Loucy (cell line): ENCODE data around the gene FGF22.

Experiments used
- H2AFZ ChIP-seq: fragments of 200-600 bp; sonication (generic); 2 replicates; pipeline ENCODE4 v1.6.0; 2016; ENCODE audit warnings: antibody characterized with exemption, mild to moderate bottlenecking, low read length, moderate library complexity
- H3F3A ChIP-seq: fragments of 200-600 bp; 2 replicates; pipeline ENCODE4 v1.6.0; 2016; ENCODE audit warnings: antibody characterized with exemption, low read depth, mild to moderate bottlenecking
- H3K27me3 ChIP-seq: fragments of 200-600 bp; sonication (generic); 2 replicates; pipeline ENCODE4 v1.6.1; 2014; ENCODE audit warnings: low read length, mild to moderate bottlenecking; ENCODE audit not compliant: insufficient read depth, poor library complexity, severe bottlenecking
- H3K36me3 ChIP-seq: fragments of 200-600 bp; sonication (generic); 2 replicates; pipeline ENCODE4 v1.6.1; 2016; ENCODE audit warnings: low read length; ENCODE audit not compliant: insufficient read depth
- H3K4me1 ChIP-seq: fragments of 200-600 bp; sonication (generic); 2 replicates; pipeline ENCODE4 v1.5.1; 2014; ENCODE audit warnings: low read length, mild to moderate bottlenecking; ENCODE audit not compliant: insufficient read depth, poor library complexity, severe bottlenecking
- H3K4me2 ChIP-seq: fragments of 200-600 bp; sonication (generic); 2 replicates; pipeline ENCODE4 v1.6.0; 2014; ENCODE audit warnings: antibody characterized with exemption, low read length, low read depth, mild to moderate bottlenecking; ENCODE audit not compliant: poor library complexity, severe bottlenecking
- H3K4me3 ChIP-seq: fragments of 200-600 bp; sonication (generic); 2 replicates; pipeline ENCODE4 v1.5.1; 2014; ENCODE audit warnings: low read length, mild to moderate bottlenecking, mixed read lengths; ENCODE audit not compliant: poor library complexity, severe bottlenecking
- H3K79me2 ChIP-seq: fragments of 200-600 bp; sonication (generic); 2 replicates; pipeline ENCODE4 v1.6.1; 2014; ENCODE audit warnings: low read length; ENCODE audit not compliant: insufficient read depth
- H3K9ac ChIP-seq: fragments of 200-600 bp; sonication (generic); 2 replicates; pipeline ENCODE4 v1.6.0; 2014; ENCODE audit warnings: mild to moderate bottlenecking, low read depth, low read length, moderate library complexity; ENCODE audit not compliant: poor library complexity, severe bottlenecking
- H3K9me2 ChIP-seq: fragments of 200-600 bp; sonication (generic); replicated peaks from 2 replicates; pipeline ENCODE4 v1.6.1; 2016; ENCODE audit warnings: low read depth, low read length, mixed read lengths
- H3K9me3 ChIP-seq: fragments of 200-600 bp; sonication (generic); 2 replicates; pipeline ENCODE4 v1.6.1; 2014; ENCODE audit warnings: mild to moderate bottlenecking, antibody characterized with exemption, low read length, low read depth; ENCODE audit not compliant: insufficient read depth
- H4K20me1 ChIP-seq: fragments of 200-600 bp; sonication (generic); 2 replicates; pipeline ENCODE4 v1.6.0; 2014; ENCODE audit warnings: antibody characterized with exemption, low read length, mild to moderate bottlenecking; ENCODE audit not compliant: insufficient read depth, poor library complexity, severe bottlenecking
- CTCF ChIP-seq: fragments of 200-600 bp; sonication (generic); conservative IDR thresholded peaks from 2 replicates; pipeline ENCODE4 v1.5.1; 2014; ENCODE audit warnings: mild to moderate bottlenecking, antibody characterized with exemption, low read length
- EZH2phosphoT487 ChIP-seq: fragments of 200-600 bp; IDR thresholded peaks from 2 replicates; pipeline ENCODE4 v1.6.1; 2018; ENCODE audit warnings: antibody characterized with exemption, mild to moderate bottlenecking, moderate library complexity, borderline replicate concordance

Gene FGF22

DNA sequence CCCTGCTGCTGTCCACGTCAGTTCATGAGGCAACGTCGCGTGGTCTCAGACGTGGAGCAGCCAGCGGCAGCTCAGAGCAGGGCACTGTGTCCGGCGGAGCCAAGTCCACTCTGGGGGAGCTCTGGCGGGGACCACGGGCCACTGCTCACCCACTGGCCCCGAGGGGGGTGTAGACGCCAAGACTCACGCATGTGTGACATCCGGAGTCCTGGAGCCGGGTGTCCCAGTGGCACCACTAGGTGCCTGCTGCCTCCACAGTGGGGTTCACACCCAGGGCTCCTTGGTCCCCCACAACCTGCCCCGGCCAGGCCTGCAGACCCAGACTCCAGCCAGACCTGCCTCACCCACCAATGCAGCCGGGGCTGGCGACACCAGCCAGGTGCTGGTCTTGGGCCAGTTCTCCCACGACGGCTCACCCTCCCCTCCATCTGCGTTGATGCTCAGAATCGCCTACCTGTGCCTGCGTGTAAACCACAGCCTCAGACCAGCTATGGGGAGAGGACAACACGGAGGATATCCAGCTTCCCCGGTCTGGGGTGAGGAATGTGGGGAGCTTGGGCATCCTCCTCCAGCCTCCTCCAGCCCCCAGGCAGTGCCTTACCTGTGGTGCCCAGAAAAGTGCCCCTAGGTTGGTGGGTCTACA lies 43.1 kb downstream of the FGF22 start:
- TF ChIP-seq EZH2phosphoT487 (no peak), CTCF (no peak)

GRCh38 chr19:685454-685931 lies 45.8 kb downstream of the FGF22 start:
- H3K4me3 ChIP-seq = no peak overlapping the region
- no peaks in the 10 kb centered on the region for H3K9me2 ChIP-seq
- H3F3A ChIP-seq = no peaks in the 10 kb centered on the region
- peaks cover 6% of the 10 kb centered on the region for H3K4me1 ChIP-seq
- no peaks in the 10 kb centered on the region for H3K27me3 ChIP-seq
- H3K36me3 ChIP-seq = no peaks in the 10 kb centered on the region
- no peak overlapping the region for H3K9ac ChIP-seq
- no peak for TF ChIP-seq CTCF
- no peak for TF ChIP-seq EZH2phosphoT487
- H4K20me1 ChIP-seq = no peaks in the 10 kb centered on the region
- H2AFZ ChIP-seq = no peak overlapping the region
- no peaks in the 10 kb centered on the region for H3K79me2 ChIP-seq
- no peak overlapping the region for H3K4me2 ChIP-seq
- H3K9me3 ChIP-seq = no peaks in the 10 kb centered on the region

More for the DNA sequence above, 43.1 kb downstream of the FGF22 start:
- no peak overlapping the region for H3K4me2 ChIP-seq
- no peaks in the 10 kb centered on the region for H3K27me3 ChIP-seq
- H4K20me1 ChIP-seq = no peaks in the 10 kb centered on the region
- H3K79me2 ChIP-seq = peaks cover 7% of the 10 kb centered on the region; the same call in 1 of the 2 replicates
- H2AFZ ChIP-seq = no peak overlapping the region
- H3K9me2 ChIP-seq = no peaks in the 10 kb centered on the region
- H3K4me3 ChIP-seq = no peak overlapping the region
- no peaks in the 10 kb centered on the region for H3K9me3 ChIP-seq
- H3K36me3 ChIP-seq = no peaks in the 10 kb centered on the region
- H3F3A ChIP-seq = no peaks in the 10 kb centered on the region
- H3K9ac ChIP-seq = no peak overlapping the region
- peaks cover 15% of the 10 kb centered on the region for H3K4me1 ChIP-seq

DNA sequence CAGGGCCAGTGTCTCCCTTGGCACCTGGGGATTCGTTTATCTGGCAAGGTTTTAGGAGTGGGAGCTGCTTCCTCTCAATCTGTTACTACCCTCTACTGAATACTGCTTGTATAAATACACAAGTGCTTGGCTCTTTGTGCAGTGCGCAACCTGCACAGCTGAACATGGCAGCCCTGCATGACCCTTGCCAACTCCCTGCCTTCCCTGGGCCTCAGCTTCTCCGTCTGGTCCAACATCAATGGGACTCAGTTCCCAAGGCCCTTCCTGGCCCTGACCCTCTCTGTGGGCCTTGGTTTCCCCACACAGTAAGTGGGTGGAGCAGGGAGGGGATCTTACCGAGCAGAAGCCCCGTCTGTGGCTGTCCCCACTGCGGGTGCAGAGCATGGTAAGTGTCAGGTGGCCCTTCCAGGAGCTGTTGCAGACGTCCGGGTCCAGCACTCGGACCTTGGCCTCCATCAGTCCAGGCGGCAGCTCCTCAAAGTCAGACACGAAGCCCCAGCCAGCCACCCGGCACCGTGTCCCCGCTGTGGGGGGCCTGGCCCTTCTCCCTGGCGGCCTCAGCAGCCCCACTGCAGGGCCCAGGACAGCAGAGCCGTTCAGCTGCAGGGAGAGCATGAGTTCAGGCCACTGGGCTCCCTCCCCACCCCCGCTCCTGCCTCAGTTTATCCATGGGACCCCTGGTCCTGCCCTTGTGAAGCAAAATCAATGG lies 47.1 kb downstream of the FGF22 start:
- no peaks in the 10 kb centered on the region for H3K27me3 ChIP-seq
- TF ChIP-seq EZH2phosphoT487 (no peak), CTCF (no peak)
- peaks cover under 1% of the 10 kb centered on the region for H3K4me1 ChIP-seq
- H3K9me2 ChIP-seq = no peaks in the 10 kb centered on the region
- H3K9ac ChIP-seq = no peak overlapping the region
- H2AFZ ChIP-seq = no peak overlapping the region
- H3K4me3 ChIP-seq = no peak overlapping the region
- no peaks in the 10 kb centered on the region for H3K9me3 ChIP-seq
- no peaks in the 10 kb centered on the region for H3K36me3 ChIP-seq
- H3F3A ChIP-seq = no peaks in the 10 kb centered on the region
- no peaks in the 10 kb centered on the region for H4K20me1 ChIP-seq
- no peaks in the 10 kb centered on the region for H3K79me2 ChIP-seq
- no peak overlapping the region for H3K4me2 ChIP-seq
